CD4-positive, alpha-beta T cell (primary cell): ENCODE data around the gene LAPTM5. TPM values are rescaled to one million over a fixed set of nuclear protein-coding genes. Genes with fewer than 3 reads are reported as not detected.
"Not testable (repeated sequence)": the region's sequence is repeated elsewhere in the genome, so short reads cannot be mapped to it uniquely, and the experiment has no call there.

Experiments
- ATAC-seq: fragments of 200-7000 bp; cut with Tn5 transposase; one replicate; pipeline ENCODE4 v1.10.0; 2022; ENCODE audit warnings: mild to moderate bottlenecking; ENCODE audit not compliant: poor library complexity
- CTCF ChIA-PET: fragments of 350-600 bp; sonication (Branson Sonifier 250); formaldehyde crosslinking; loops from one replicate; lab custom pipeline; 2021; ENCODE audit warnings: antibody characterized with exemption, inconsistent platforms; lab: Charles Lee
- POLR2A ChIA-PET: fragments of 350-600 bp; sonication (Branson Sonifier 250); formaldehyde crosslinking; loops from one replicate; lab custom pipeline; 2021; ENCODE audit warnings: antibody characterized with exemption, inconsistent platforms; lab: Charles Lee
- DNase-seq, 14 experiments: peaks; one replicate each; pipeline ENCODE4 v3.0.0-alpha.2; 2013 to 2020; ENCODE audit warnings: mixed read lengths in 2 of 14
- H3K27ac ChIP-seq, 2 donors: one replicate each; pipeline versions ENCODE4 v1.5.1 to v1.7.0; 2013; ENCODE audit warnings: low read length in 2 of 2, low read depth in 1 of 2, mild to moderate bottlenecking in 1 of 2
- H3K27me3 ChIP-seq, 2 experiments: 1 replicate in 1 of 2; 2 replicates in 1 of 2; pipeline versions ENCODE4 v1.6.1 to v1.7.0; 2013; ENCODE audit warnings: low read length in 2 of 2, control low read depth in 1 of 2, mild to moderate bottlenecking in 1 of 2, moderate library complexity in 1 of 2; ENCODE audit not compliant: insufficient read depth in 2 of 2, control insufficient read depth in 1 of 2
- H3K36me3 ChIP-seq: one replicate; pipeline ENCODE4 v1.6.1; 2013; ENCODE audit warnings: low read length, control low read depth; ENCODE audit not compliant: insufficient read depth
- H3K4me1 ChIP-seq: one replicate; pipeline ENCODE4 v1.6.1; 2013; ENCODE audit warnings: low read length, control low read depth; ENCODE audit not compliant: insufficient read depth
- H3K4me3 ChIP-seq: one replicate; pipeline ENCODE4 v1.5.1; 2013; ENCODE audit warnings: mild to moderate bottlenecking, low read length, moderate library complexity
- H3K9me3 ChIP-seq, 2 experiments: 1 replicate in 1 of 2; 2 replicates in 1 of 2; pipeline versions ENCODE4 v1.6.1 to v1.7.0; 2013; ENCODE audit warnings: low read length in 2 of 2, mild to moderate bottlenecking in 2 of 2, control low read depth in 1 of 2, moderate library complexity in 1 of 2; ENCODE audit not compliant: control insufficient read depth in 1 of 2, insufficient read depth in 1 of 2
- H3K27ac Mint-ChIP-seq: one replicate; pipeline ENCODE4 v1.8.0; 2020; ENCODE audit warnings: mixed read lengths
- H3K27me3 Mint-ChIP-seq: one replicate; pipeline ENCODE4 v1.8.0; 2021; ENCODE audit warnings: mixed read lengths
- H3K36me3 Mint-ChIP-seq: one replicate; pipeline ENCODE4 v1.8.0; 2021; ENCODE audit warnings: low read depth, mixed read lengths
- H3K4me1 Mint-ChIP-seq: one replicate; pipeline ENCODE4 v1.8.0; 2021; ENCODE audit warnings: low read depth, mixed read lengths
- H3K4me3 Mint-ChIP-seq: one replicate; pipeline ENCODE4 v1.8.0; 2020; ENCODE audit warnings: mild to moderate bottlenecking, mixed read lengths
- H3K9me3 Mint-ChIP-seq: one replicate; pipeline ENCODE4 v1.8.0; 2020; ENCODE audit warnings: mixed read lengths
- CTCF ChIP-seq: fragments of 200-600 bp; IDR thresholded peaks from one replicate; pipeline ENCODE4 v1.8.0; 2022; ENCODE audit warnings: antibody characterized with exemption, mild to moderate bottlenecking
- intact Hi-C, 2 experiments: fragments of 100-400 bp; cut with DNase I in 1 of 2; cut with micrococcal nuclease in 1 of 2; formaldehyde crosslinking; loops; one replicate each; pipeline versions ENCODE4 v1.15.1 to v1.9.0; 2023 to 2025; cut with DNase I, micrococcal nuclease
- total RNA-seq, 174 experiments: library from RNA in 2 of 174; stranded (reverse) in 2 of 174; gene quantifications; one replicate each; pipeline ENCODE4 v1.2.3 and lab custom pipeline; 2021 to 2026

The LAPTM5 gene
- total RNA-seq, 2 experiments from 2014 or later, result 625 to 642 TPM

- Histone ChIP-seq H3K4me1 (peaks cover 12% of the 10 kb centered on the region), H3K9me3 (no peaks in the 10 kb centered on the region), H3K27ac (no peak overlapping the region), H3K4me3 (no peak overlapping the region), H3K27me3 (peaks cover 0 to 4% of the 10 kb centered on the region in 2 experiments), H3K36me3 (no peaks in the 10 kb centered on the region)
- no peak overlapping the region for H3K4me3 Mint-ChIP-seq
- DNase-seq (no peak), ATAC-seq (no peak)
- POLR2A ChIA-PET, result no interaction called here
- H3K27ac Mint-ChIP-seq, result no peak overlapping the region
- CTCF ChIA-PET, result interaction anchor here (1.3 kb wide), 1 partner anchor 9 kb away, joined by 4 read pairs; no protein-coding TSS in a partner anchor
- TF ChIP-seq CTCF, result no peak
- H3K9me3 Mint-ChIP-seq, result no peaks in the 10 kb centered on the region
- no peaks in the 10 kb centered on the region for H3K36me3 Mint-ChIP-seq
- H3K4me1 Mint-ChIP-seq, result peaks cover 11% of the 10 kb centered on the region
- peaks cover 10% of the 10 kb centered on the region for H3K27me3 Mint-ChIP-seq
- intact Hi-C loops, result loop anchor here in 1 of 2 experiments (10.0 kb wide), 1 partner anchor 522 kb away; no protein-coding TSS in a partner anchor
Observed at GRCh38 chr1:30793209-30793608, 35.6 kb upstream of the LAPTM5 start.

- Histone ChIP-seq H3K4me3 (no peak overlapping the region), H3K27ac (no peak overlapping the region), H3K4me1 (peaks cover 12% of the 10 kb centered on the region), H3K27me3 (peaks cover 3 to 4% of the 10 kb centered on the region in 2 experiments), H3K9me3 (no peaks in the 10 kb centered on the region), H3K36me3 (no peaks in the 10 kb centered on the region)
- Mint-ChIP-seq H3K36me3 (no peaks in the 10 kb centered on the region), H3K4me1 (peaks cover 11% of the 10 kb centered on the region), H3K9me3 (no peaks in the 10 kb centered on the region), H3K4me3 (no peak overlapping the region), H3K27ac (no peak overlapping the region), H3K27me3 (peaks cover 18% of the 10 kb centered on the region)
- ChIA-PET POLR2A (no interaction called here), CTCF (interaction anchor here (1.5 kb wide), 1 partner anchor 9 kb away, joined by 4 read pairs; no protein-coding TSS in a partner anchor)
- ATAC-seq, result no peak
- no peak for DNase-seq
- no peak for TF ChIP-seq CTCF
- intact Hi-C loops, result loop anchor here in 1 of 2 experiments (10.0 kb wide), 1 partner anchor 523 kb away; no protein-coding TSS in a partner anchor
Observed at GRCh38 chr1:30791868-30792267, 34.3 kb upstream of the LAPTM5 start.

GRCh38 chr1:30790850-30791778 lies 33.5 kb upstream of the LAPTM5 start:
- POLR2A ChIA-PET, result interaction anchor here (0.8 to 1.4 kb wide), 3 partner anchors 11 to 139 kb away, joined by 3 to 7 read pairs (median 3); no protein-coding TSS in a partner anchor

GRCh38 chr1:30790256-30790525 lies 32.6 kb upstream of the LAPTM5 start:
- not testable (repeated sequence) for H3K27me3 ChIP-seq, ATAC-seq, H3K27ac ChIP-seq, H3K4me3 Mint-ChIP-seq, H3K27ac Mint-ChIP-seq, H3K9me3 ChIP-seq, H3K36me3 ChIP-seq, H3K4me3 ChIP-seq, H3K9me3 Mint-ChIP-seq, H3K36me3 Mint-ChIP-seq, DNase-seq
- ChIA-PET POLR2A (interaction anchor here (1.4 kb wide), 1 partner anchor 72 kb away, joined by 7 read pairs; no protein-coding TSS in a partner anchor), CTCF (interaction anchor here (1.0 kb wide), 2 partner anchors 12 to 72 kb away, joined by 3 read pairs; no protein-coding TSS in a partner anchor)
- peaks cover 11% of the 10 kb centered on the region for H3K4me1 Mint-ChIP-seq
- H3K27me3 Mint-ChIP-seq, result peaks cover 18% of the 10 kb centered on the region
- H3K4me1 ChIP-seq, result peaks cover 12% of the 10 kb centered on the region
- intact Hi-C loops, result loop anchor here in 1 of 2 experiments (10.0 kb wide), 1 partner anchor 525 kb away; no protein-coding TSS in a partner anchor

More at GRCh38 chr1:30790850-30791778, 33.5 kb upstream of the LAPTM5 start:
- Histone ChIP-seq H3K36me3 (no peaks in the 10 kb centered on the region), H3K9me3 (no peaks in the 10 kb centered on the region), H3K4me3 (no peak overlapping the region), H3K27me3 (peaks cover 3 to 4% of the 10 kb centered on the region in 2 experiments), H3K4me1 (peaks cover 12% of the 10 kb centered on the region), H3K27ac (no peak overlapping the region)
- Mint-ChIP-seq H3K36me3 (no peaks in the 10 kb centered on the region), H3K4me1 (peaks cover 11% of the 10 kb centered on the region), H3K27ac (no peak overlapping the region), H3K9me3 (no peaks in the 10 kb centered on the region), H3K27me3 (peaks cover 18% of the 10 kb centered on the region), H3K4me3 (no peak overlapping the region)
- TF ChIP-seq CTCF, result no peak
- CTCF ChIA-PET, result interaction anchor here (1.0 to 1.5 kb wide), 3 partner anchors 8 to 73 kb away, joined by 3 to 4 read pairs (median 3); no protein-coding TSS in a partner anchor
- peak; percentile 68 for ATAC-seq
- intact Hi-C loops, result loop anchor here in 1 of 2 experiments (10.0 kb wide), 1 partner anchor 524 kb away; no protein-coding TSS in a partner anchor
- DNase-seq, result peak in 6 of 14 experiments; percentile 12 to 70 (median 28)
